Measurements from ENCODE around the gene CIAO1.

- TF ChIP-seq CTCF (IDR thresholded peaks at IDR 0.05) (no peak), POLR2A (IDR thresholded peaks at IDR 0.05) (no peak)
Observed at GRCh38 chr2:96231316-96231715, 34.7 kb upstream of the CIAO1 start.

All from adrenal gland (tissue), 5 donors.